Measurements from ENCODE around the gene PSMD1. TPM values are rescaled to one million over a fixed set of nuclear protein-coding genes. Genes with fewer than 3 reads are reported as not detected.

PSMD1 gene
- polyA plus RNA-seq, 1 donor (not counting 4 experiments of a cell fraction or from before 2014, with no cell fraction given): 262 TPM

- no peak for FAIRE-seq
- Histone ChIP-seq H3K4me3 (ENCODE audit: control insufficient read depth in 2 of 3, extremely low read depth in 1 of 3, insufficient read depth in 2 of 3, low read depth in 1 of 3, low read length in 3 of 3) (no peak overlapping the region), H3K9me3 (ENCODE audit: control insufficient read depth, low read depth, low read length) (no peaks in the 10 kb centered on the region), H3K9me1 (ENCODE audit: control insufficient read depth, extremely low read depth, insufficient read depth, low read length) (no peaks in the 10 kb centered on the region), H3K4me1 (ENCODE audit: control insufficient read depth, extremely low read depth, insufficient read depth, low read length) (no peaks in the 10 kb centered on the region), H3K4me2 (ENCODE audit: control insufficient read depth, extremely low read depth, insufficient read depth, low read depth, low read length) (no peak overlapping the region), H3K36me3 (ENCODE audit: control insufficient read depth in 2 of 2, extremely low read depth in 1 of 2, insufficient read depth in 2 of 2, low read length in 2 of 2) (peaks cover 8 to 9% of the 10 kb centered on the region in 2 experiments), H3K79me2 (ENCODE audit: control insufficient read depth, insufficient read depth, low read length) (no peaks in the 10 kb centered on the region), H2AFZ (ENCODE audit: control insufficient read depth, low read length) (no peak overlapping the region), H3K9ac (ENCODE audit: control insufficient read depth, extremely low read depth, insufficient read depth, low read length) (no peak overlapping the region), H3K27me3 (ENCODE audit: control insufficient read depth, extremely low read depth, insufficient read depth, low read length) (no peaks in the 10 kb centered on the region), H3K27ac (ENCODE audit: control insufficient read depth, insufficient read depth, low read length) (no peak overlapping the region), H4K20me1 (ENCODE audit: control insufficient read depth, extremely low read depth, insufficient read depth, low read length) (no peaks in the 10 kb centered on the region)
- no peak for DNase-seq (ENCODE audit: low read depth, low spot score)
- TF ChIP-seq, protein P1, sequence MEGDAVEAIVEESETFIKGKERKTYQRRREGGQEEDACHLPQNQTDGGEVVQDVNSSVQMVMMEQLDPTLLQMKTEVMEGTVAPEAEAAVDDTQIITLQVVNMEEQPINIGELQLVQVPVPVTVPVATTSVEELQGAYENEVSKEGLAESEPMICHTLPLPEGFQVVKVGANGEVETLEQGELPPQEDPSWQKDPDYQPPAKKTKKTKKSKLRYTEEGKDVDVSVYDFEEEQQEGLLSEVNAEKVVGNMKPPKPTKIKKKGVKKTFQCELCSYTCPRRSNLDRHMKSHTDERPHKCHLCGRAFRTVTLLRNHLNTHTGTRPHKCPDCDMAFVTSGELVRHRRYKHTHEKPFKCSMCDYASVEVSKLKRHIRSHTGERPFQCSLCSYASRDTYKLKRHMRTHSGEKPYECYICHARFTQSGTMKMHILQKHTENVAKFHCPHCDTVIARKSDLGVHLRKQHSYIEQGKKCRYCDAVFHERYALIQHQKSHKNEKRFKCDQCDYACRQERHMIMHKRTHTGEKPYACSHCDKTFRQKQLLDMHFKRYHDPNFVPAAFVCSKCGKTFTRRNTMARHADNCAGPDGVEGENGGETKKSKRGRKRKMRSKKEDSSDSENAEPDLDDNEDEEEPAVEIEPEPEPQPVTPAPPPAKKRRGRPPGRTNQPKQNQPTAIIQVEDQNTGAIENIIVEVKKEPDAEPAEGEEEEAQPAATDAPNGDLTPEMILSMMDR (optimal IDR thresholded peaks at IDR 0.05 in 1 of 3, IDR thresholded peaks at IDR 0.05 in 1 of 3, conservative IDR thresholded peaks at IDR 0.05 in 1 of 3; ENCODE audit: extremely low read depth in 1 of 3, insufficient read depth in 2 of 3, low read length in 3 of 3): no peak
- TF ChIP-seq EZH2 (IDR thresholded peaks at IDR 0.05; ENCODE audit: low read length): no peak
- dilution Hi-C loops (cut with MboI; ENCODE audit: extremely low pct_ligation_motif_present, low sequenced_read_pairs): no loop called here
Observed at GRCh38 chr2:231144896-231145295, 88.2 kb downstream of the PSMD1 start.

- no peaks in the 10 kb centered on the region for H4K20me1 ChIP-seq (ENCODE audit: control insufficient read depth, extremely low read depth, insufficient read depth, low read length)
- no peaks in the 10 kb centered on the region for H3K79me2 ChIP-seq (ENCODE audit: control insufficient read depth, insufficient read depth, low read length)
- no peaks in the 10 kb centered on the region for H3K9me3 ChIP-seq (ENCODE audit: control insufficient read depth, low read depth, low read length)
- H3K4me1 ChIP-seq (ENCODE audit: control insufficient read depth, extremely low read depth, insufficient read depth, low read length): no peaks in the 10 kb centered on the region
- no peak overlapping the region for H2AFZ ChIP-seq (ENCODE audit: control insufficient read depth, low read length)
- H3K27me3 ChIP-seq (ENCODE audit: control insufficient read depth, extremely low read depth, insufficient read depth, low read length): no peaks in the 10 kb centered on the region
- no peak overlapping the region for H3K27ac ChIP-seq (ENCODE audit: control insufficient read depth, insufficient read depth, low read length)
- DNase-seq (ENCODE audit: low read depth, low spot score): no peak
- no peak overlapping the region for H3K4me3 ChIP-seq (ENCODE audit: control insufficient read depth in 2 of 3, extremely low read depth in 1 of 3, insufficient read depth in 2 of 3, low read depth in 1 of 3, low read length in 3 of 3)
- no peak overlapping the region for H3K4me2 ChIP-seq (ENCODE audit: control insufficient read depth, extremely low read depth, insufficient read depth, low read depth, low read length)
- TF ChIP-seq EZH2 (IDR thresholded peaks at IDR 0.05; ENCODE audit: low read length): no peak
- TF ChIP-seq, protein P1 (optimal IDR thresholded peaks at IDR 0.05 in 1 of 3, IDR thresholded peaks at IDR 0.05 in 1 of 3, conservative IDR thresholded peaks at IDR 0.05 in 1 of 3; ENCODE audit: extremely low read depth in 1 of 3, insufficient read depth in 2 of 3, low read length in 3 of 3): no peak
- no peak for FAIRE-seq
- H3K9me1 ChIP-seq (ENCODE audit: control insufficient read depth, extremely low read depth, insufficient read depth, low read length): no peaks in the 10 kb centered on the region
- H3K36me3 ChIP-seq (ENCODE audit: control insufficient read depth in 2 of 2, extremely low read depth in 1 of 2, insufficient read depth in 2 of 2, low read length in 2 of 2): peaks cover 8 to 9% of the 10 kb centered on the region in 2 experiments
- no peak overlapping the region for H3K9ac ChIP-seq (ENCODE audit: control insufficient read depth, extremely low read depth, insufficient read depth, low read length)
- dilution Hi-C loops (cut with MboI; ENCODE audit: extremely low pct_ligation_motif_present, low sequenced_read_pairs): no loop called here
Observed at GRCh38 chr2:231146665-231147064, 90.0 kb downstream of the PSMD1 start.
